HepG2 (cell line): Measurements from ENCODE around the gene WNT7A. TPM values are rescaled to one million over a fixed set of nuclear protein-coding genes. Genes with fewer than 3 reads are reported as not detected.

Experiments
- ATAC-seq: fragments of 200-7000 bp; cut with Tn5 transposase; 3 replicates; pipeline ENCODE4 v1.9.1; 2020; ENCODE audit warnings: mild to moderate bottlenecking, moderate library complexity
- BruUV-seq: library from RNA; stranded (reverse); fragments of 400-500 nt; replicated peaks from 2 replicates; lab custom pipeline; 2021; lab: Mats Ljungman, UMichigan
- CTCF ChIA-PET: fragments of 300-600 bp; formaldehyde crosslinking; extraction: SDS; loops from one replicate; lab custom pipeline; 2021; ENCODE audit warnings: low total read pairs, inconsistent platforms, low intra/inter-chr PET ratio; lab: Yijun Ruan, JAX
- POLR2A ChIA-PET: fragments of 350-600 bp; sonication (Branson Sonifier 250); formaldehyde crosslinking; loops from one replicate; lab custom pipeline; 2020; ENCODE audit warnings: antibody characterized with exemption, inconsistent platforms; lab: Yijun Ruan, JAX
- DNase-seq: peaks from one replicate; pipeline ENCODE4 v3.0.0-alpha.2; 2015; ENCODE audit warnings: low spot score
- FAIRE-seq: peaks from 3 replicates; lab custom pipeline; 2011; peaks lifted over from hg19 to GRCh38; lab: Jason Lieb, UNC
- H2AFZ ChIP-seq: one replicate; pipeline ENCODE4 v1.6.1; 2011; ENCODE audit warnings: low read length, inconsistent platforms
- H3K27ac ChIP-seq: fragments of 300-600 bp; 3 replicates; pipeline ENCODE4 v1.8.0; 2011; ENCODE audit warnings: mixed run types, mild to moderate bottlenecking, mixed read lengths, low read length, inconsistent platforms; ENCODE audit not compliant: insufficient read depth; ENCODE audit errors: extremely low read length
- H3K27me3 ChIP-seq, 2 experiments: fragments of 200-600 bp in 1 of 2; 2 replicates in 1 of 2; 3 replicates in 1 of 2; pipeline versions ENCODE4 v1.6.0 to v1.8.0; 2011; ENCODE audit warnings: low read length in 2 of 2, mild to moderate bottlenecking in 2 of 2, moderate library complexity in 2 of 2, inconsistent platforms in 1 of 2; ENCODE audit not compliant: insufficient read depth in 2 of 2, control insufficient read depth in 1 of 2
- H3K36me3 ChIP-seq, 2 experiments: fragments of 200-600 bp in 1 of 2; replicated peaks in 1 of 2; 2 replicates in 1 of 2; 3 replicates in 1 of 2; pipeline versions ENCODE4 v1.5.1 to v1.8.0; 2011; ENCODE audit warnings: low read length in 2 of 2, inconsistent platforms in 1 of 2; ENCODE audit not compliant: insufficient read depth in 2 of 2, control insufficient read depth in 1 of 2
- H3K4me1 ChIP-seq: 2 replicates; pipeline ENCODE4 v1.5.1; 2012; ENCODE audit warnings: low read length, inconsistent platforms; ENCODE audit not compliant: insufficient read depth
- H3K4me2 ChIP-seq: 2 replicates; pipeline ENCODE4 v1.6.0; 2011; ENCODE audit warnings: low read depth, low read length, inconsistent platforms
- H3K4me3 ChIP-seq, 3 experiments: fragments of 200-600 bp in 1 of 3; sonication (generic), shearing (Covaris generic) in 1 of 3; replicated peaks in 1 of 3; 2 replicates each; pipeline ENCODE4 v1.5.1; 2011 to 2016; ENCODE audit warnings: low read length in 3 of 3, inconsistent platforms in 2 of 3, low read depth in 2 of 3, mild to moderate bottlenecking in 2 of 3, control low read depth in 1 of 3, mixed read lengths in 1 of 3; ENCODE audit not compliant: insufficient read depth in 1 of 3
- H3K79me2 ChIP-seq: one replicate; pipeline ENCODE4 v1.6.1; 2011; ENCODE audit warnings: low read length, inconsistent platforms; ENCODE audit not compliant: insufficient read depth
- H3K9ac ChIP-seq: 2 replicates; pipeline ENCODE4 v1.6.0; 2011; ENCODE audit warnings: mild to moderate bottlenecking, low read depth, low read length, inconsistent platforms; ENCODE audit not compliant: insufficient read depth
- H3K9me3 ChIP-seq: 2 replicates; pipeline ENCODE4 v1.5.1; 2012; ENCODE audit warnings: mild to moderate bottlenecking, low read length
- H4K20me1 ChIP-seq: 2 replicates; pipeline ENCODE4 v1.6.0; 2011; ENCODE audit warnings: inconsistent platforms, mild to moderate bottlenecking, low read length, moderate library complexity; ENCODE audit not compliant: insufficient read depth
- RXRA ChIP-seq: sonication (generic); formaldehyde crosslinking; IDR thresholded peaks from 2 replicates; pipeline ENCODE4 v1.5.1; 2020; ENCODE audit warnings: missing genetic modification reagents
- TCF7 ChIP-seq: sonication (generic); IDR thresholded peaks from 2 replicates; pipeline ENCODE4 v1.6.1; 2016; ENCODE audit warnings: antibody characterized with exemption, low read depth
- ZNF30 ChIP-seq: sonication (generic); formaldehyde crosslinking; IDR thresholded peaks from 2 replicates; pipeline ENCODE4 v1.5.0; 2020; ENCODE audit warnings: mild to moderate bottlenecking, missing genetic modification reagents
- ZNF619 ChIP-seq: sonication (generic); formaldehyde crosslinking; IDR thresholded peaks from 2 replicates; pipeline ENCODE4 v1.4.0; 2020; ENCODE audit warnings: mild to moderate bottlenecking, missing genetic modification reagents
- ZNF749 ChIP-seq: sonication (generic); formaldehyde crosslinking; IDR thresholded peaks from 2 replicates; pipeline ENCODE4 v1.8.0; 2022; ENCODE audit warnings: mild to moderate bottlenecking, missing genetic modification reagents, moderate library complexity, borderline replicate concordance
- WGBS: methylation state at CpG from one replicate; pipeline ENCODE4 v1.1.6; 2017; ENCODE audit warnings: low lambda C conversion rate; 5-methylcytosine and 5-hydroxymethylcytosine counted together
- in situ Hi-C: cut with HindIII; loops from 2 replicates; pipeline ENCODE4 v1.10.0; 2017; ENCODE audit warnings: low pct_unique_long_range_greater_than_20kb; ENCODE audit not compliant: extremely low pct_ligation_motif_present
- intact Hi-C: fragments of 100-400 bp; cut with micrococcal nuclease; formaldehyde crosslinking; loops from one replicate; pipeline ENCODE4 v1.10.0; 2022; ENCODE audit not compliant: unreplicated experiment
- polyA plus RNA-seq, 8 experiments: library from polyadenylated mRNA; depleted of rRNA in 3 of 8; stranded (reverse) in 7 of 8; unstranded in 1 of 8; fragments of >200 nt; fragmentation: Illumina TruSeq in 4 of 8; extraction: Trizol in 4 of 8; gene quantifications; 2 replicates each; pipeline versions ENCODE4 v1.2.1 to v1.2.3, GENCODE V29; 2011 to 2016; ENCODE audit warnings: low read depth in 4 of 8, missing spikeins in 1 of 8, mixed read lengths in 1 of 8; ENCODE audit not compliant: insufficient read depth in 1 of 8
- total RNA-seq, 5 experiments: library from RNA; depleted of rRNA; stranded (reverse); fragments of >200 nt; fragmentation: Illumina TruSeq; extraction: Trizol; gene quantifications; 2 replicates each; pipeline ENCODE4 v1.2.3, GENCODE V29; 2016; ENCODE audit warnings: low read depth in 1 of 5

The WNT7A gene
- total and polyA plus RNA-seq, 2 of the 13 experiments (the other 11 are each of a cell fraction or from before 2014, with no cell fraction given) = not detected

DNA sequence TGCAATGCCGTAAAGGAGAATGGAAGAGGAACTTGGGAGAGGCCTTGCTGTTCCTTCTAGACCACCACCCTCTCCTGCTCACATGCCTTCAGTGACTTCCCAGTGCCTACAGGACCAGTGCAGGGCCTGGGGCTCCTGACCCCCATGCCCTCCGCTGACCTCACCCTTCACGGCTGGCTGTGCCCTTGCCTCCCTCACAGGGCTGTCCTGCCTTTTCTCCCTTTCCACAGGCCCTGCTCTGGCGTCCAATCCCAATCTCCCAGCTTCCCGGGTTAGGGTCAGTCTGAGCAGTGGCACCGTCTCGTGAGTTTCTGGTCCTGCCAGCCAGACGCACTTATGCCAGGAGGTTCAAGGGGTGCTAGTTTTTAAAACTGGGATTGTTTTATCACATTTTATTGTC, 110.4 kb downstream of the WNT7A start:
- Histone ChIP-seq H3K27ac (no peak overlapping the region), H3K79me2 (no peaks in the 10 kb centered on the region), H3K4me1 (no peaks in the 10 kb centered on the region), H4K20me1 (no peaks in the 10 kb centered on the region), H3K36me3 (no peaks in the 10 kb centered on the region), H3K4me2 (no peak overlapping the region), H3K27me3 (peaks cover 1 to 55% of the 10 kb centered on the region in 2 experiments), H3K9ac (no peak overlapping the region), H2AFZ (no peak overlapping the region), H3K9me3 (no peaks in the 10 kb centered on the region), H3K4me3 (no peak overlapping the region)
- no TSS peak for BruUV-seq
- TF ChIP-seq ZNF30 (CRISPR knock-in tag) (no peak), ZNF749 (CRISPR knock-in tag) (no peak), TCF7 (no peak)
- ChIA-PET CTCF (no interaction called here), POLR2A (no interaction called here)
- no peak for DNase-seq
- intact Hi-C loops (no loop called here), in situ Hi-C loops (no loop called here)
- FAIRE-seq = no peak
- WGBS = 22% methylated on average over 8 of the region's 8 CpGs
- no peak for ATAC-seq

DNA sequence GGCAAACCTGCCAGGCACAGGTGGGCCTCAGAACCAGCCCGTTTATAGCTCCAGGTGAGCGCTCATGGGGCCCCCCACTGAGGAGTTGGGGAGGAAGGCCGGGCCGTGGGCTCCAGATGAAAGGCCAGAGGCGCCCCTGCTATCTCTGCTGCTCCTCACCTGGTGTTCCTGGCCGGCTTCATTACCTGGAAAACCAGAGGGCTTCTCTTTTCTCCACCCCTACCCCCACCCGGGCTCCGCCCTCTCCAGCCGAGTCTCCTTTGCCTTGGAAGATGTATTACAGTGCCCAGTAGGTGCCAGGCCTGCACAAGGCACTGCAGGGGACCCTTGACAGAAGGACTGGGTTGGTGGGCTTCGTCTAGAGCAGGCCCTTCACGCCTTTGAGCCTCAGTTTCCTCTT, 111.4 kb downstream of the WNT7A start:
- peaks cover 1 to 55% of the 10 kb centered on the region in 2 experiments for H3K27me3 ChIP-seq
- H3K36me3 ChIP-seq = no peaks in the 10 kb centered on the region
- TF ChIP-seq RXRA (CRISPR knock-in tag) = no peak
- TF ChIP-seq ZNF619 (CRISPR knock-in tag) = no peak
- WGBS = 10% methylated on average over 9 of the region's 11 CpGs
- FAIRE-seq (no peak), ATAC-seq (no peak), DNase-seq (no peak)
- no peak overlapping the region for H3K9ac ChIP-seq
- H2AFZ ChIP-seq = no peak overlapping the region
- no peaks in the 10 kb centered on the region for H3K79me2 ChIP-seq
- H3K9me3 ChIP-seq = no peaks in the 10 kb centered on the region
- in situ Hi-C loops = no loop called here
- no peaks in the 10 kb centered on the region for H4K20me1 ChIP-seq
- H3K4me3 ChIP-seq = no peak overlapping the region
- H3K4me2 ChIP-seq = no peak overlapping the region
- no peaks in the 10 kb centered on the region for H3K4me1 ChIP-seq
- no peak overlapping the region for H3K27ac ChIP-seq
- intact Hi-C loops = no loop called here
- no TSS peak for BruUV-seq
- CTCF ChIA-PET = no interaction called here
- POLR2A ChIA-PET = no interaction called here
